H1 (cell line): ENCODE data around the gene TELO2. TPM values are rescaled to one million over a fixed set of nuclear protein-coding genes. Genes with fewer than 3 reads are reported as not detected.

Experiments used
- SRF ChIP-seq: IDR thresholded peaks from 2 replicates; pipeline ENCODE4 v1.6.1; 2011; ENCODE audit warnings: mild to moderate bottlenecking, low read depth, low read length, moderate library complexity
- polyA plus RNA-seq, 7 experiments: library from polyadenylated mRNA; depleted of rRNA in 3 of 7; stranded (reverse) in 5 of 7; unstranded in 2 of 7; fragments of >200 nt in 5 of 7; fragments of 200-250 nt in 2 of 7; gene quantifications; 1 replicate in 5 of 7; 2 replicates in 1 of 7; 4 replicates in 1 of 7; pipeline versions ENCODE4 v1.2.1 to v1.2.3, GENCODE V29; 2011 to 2013; ENCODE audit warnings: missing spikeins in 2 of 7, mixed read lengths in 2 of 7
- total RNA-seq: library from RNA; stranded (reverse); fragmentation: NEBNext Ultra II Directional; extraction: Animal tissue kit (Norgen Biotek cat#: 25700); gene quantifications from 2 replicates; pipeline ENCODE4 v1.2.1, GENCODE V29; 2021
- TF ChIP-seq, protein P1 (sequence below): IDR thresholded peaks from 2 replicates; pipeline ENCODE4 v1.6.1; 2012; ENCODE audit warnings: low read length, inconsistent platforms
- TF ChIP-seq, protein P2 (sequence below): fragments of 300-600 bp; sonication (generic); IDR thresholded peaks from 2 replicates; pipeline ENCODE4 v1.7.1; 2012; ENCODE audit warnings: low read length, moderate library complexity, mild to moderate bottlenecking, inconsistent platforms; ENCODE audit not compliant: insufficient replicate concordance

Gene TELO2
- total and polyA plus RNA-seq, 2 of the 8 experiments (the other 6 are each of a cell fraction or from before 2014, with no cell fraction given) = 39.3 to 64.8 TPM

DNA sequence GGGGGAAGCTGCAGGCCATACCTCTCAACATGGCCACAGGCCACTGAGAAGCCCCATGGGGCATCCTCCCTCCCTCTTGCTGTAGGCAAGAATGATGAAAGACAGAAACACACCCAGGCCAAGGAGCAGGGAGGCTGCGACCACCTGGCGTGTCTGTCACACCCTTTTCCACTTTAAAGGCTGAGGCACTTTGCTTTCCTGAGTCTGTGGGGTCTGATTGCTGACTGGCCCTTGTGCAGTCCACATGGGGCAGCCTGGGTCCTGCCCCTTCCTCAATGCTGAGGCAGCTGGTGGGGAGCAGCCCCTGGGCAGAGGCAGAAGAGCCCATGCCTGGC is 49.0 kb downstream of the TELO2 start (continued):
- TF ChIP-seq, protein P1, sequence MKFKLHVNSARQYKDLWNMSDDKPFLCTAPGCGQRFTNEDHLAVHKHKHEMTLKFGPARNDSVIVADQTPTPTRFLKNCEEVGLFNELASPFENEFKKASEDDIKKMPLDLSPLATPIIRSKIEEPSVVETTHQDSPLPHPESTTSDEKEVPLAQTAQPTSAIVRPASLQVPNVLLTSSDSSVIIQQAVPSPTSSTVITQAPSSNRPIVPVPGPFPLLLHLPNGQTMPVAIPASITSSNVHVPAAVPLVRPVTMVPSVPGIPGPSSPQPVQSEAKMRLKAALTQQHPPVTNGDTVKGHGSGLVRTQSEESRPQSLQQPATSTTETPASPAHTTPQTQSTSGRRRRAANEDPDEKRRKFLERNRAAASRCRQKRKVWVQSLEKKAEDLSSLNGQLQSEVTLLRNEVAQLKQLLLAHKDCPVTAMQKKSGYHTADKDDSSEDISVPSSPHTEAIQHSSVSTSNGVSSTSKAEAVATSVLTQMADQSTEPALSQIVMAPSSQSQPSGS = no peak
- TF ChIP-seq, protein P2, sequence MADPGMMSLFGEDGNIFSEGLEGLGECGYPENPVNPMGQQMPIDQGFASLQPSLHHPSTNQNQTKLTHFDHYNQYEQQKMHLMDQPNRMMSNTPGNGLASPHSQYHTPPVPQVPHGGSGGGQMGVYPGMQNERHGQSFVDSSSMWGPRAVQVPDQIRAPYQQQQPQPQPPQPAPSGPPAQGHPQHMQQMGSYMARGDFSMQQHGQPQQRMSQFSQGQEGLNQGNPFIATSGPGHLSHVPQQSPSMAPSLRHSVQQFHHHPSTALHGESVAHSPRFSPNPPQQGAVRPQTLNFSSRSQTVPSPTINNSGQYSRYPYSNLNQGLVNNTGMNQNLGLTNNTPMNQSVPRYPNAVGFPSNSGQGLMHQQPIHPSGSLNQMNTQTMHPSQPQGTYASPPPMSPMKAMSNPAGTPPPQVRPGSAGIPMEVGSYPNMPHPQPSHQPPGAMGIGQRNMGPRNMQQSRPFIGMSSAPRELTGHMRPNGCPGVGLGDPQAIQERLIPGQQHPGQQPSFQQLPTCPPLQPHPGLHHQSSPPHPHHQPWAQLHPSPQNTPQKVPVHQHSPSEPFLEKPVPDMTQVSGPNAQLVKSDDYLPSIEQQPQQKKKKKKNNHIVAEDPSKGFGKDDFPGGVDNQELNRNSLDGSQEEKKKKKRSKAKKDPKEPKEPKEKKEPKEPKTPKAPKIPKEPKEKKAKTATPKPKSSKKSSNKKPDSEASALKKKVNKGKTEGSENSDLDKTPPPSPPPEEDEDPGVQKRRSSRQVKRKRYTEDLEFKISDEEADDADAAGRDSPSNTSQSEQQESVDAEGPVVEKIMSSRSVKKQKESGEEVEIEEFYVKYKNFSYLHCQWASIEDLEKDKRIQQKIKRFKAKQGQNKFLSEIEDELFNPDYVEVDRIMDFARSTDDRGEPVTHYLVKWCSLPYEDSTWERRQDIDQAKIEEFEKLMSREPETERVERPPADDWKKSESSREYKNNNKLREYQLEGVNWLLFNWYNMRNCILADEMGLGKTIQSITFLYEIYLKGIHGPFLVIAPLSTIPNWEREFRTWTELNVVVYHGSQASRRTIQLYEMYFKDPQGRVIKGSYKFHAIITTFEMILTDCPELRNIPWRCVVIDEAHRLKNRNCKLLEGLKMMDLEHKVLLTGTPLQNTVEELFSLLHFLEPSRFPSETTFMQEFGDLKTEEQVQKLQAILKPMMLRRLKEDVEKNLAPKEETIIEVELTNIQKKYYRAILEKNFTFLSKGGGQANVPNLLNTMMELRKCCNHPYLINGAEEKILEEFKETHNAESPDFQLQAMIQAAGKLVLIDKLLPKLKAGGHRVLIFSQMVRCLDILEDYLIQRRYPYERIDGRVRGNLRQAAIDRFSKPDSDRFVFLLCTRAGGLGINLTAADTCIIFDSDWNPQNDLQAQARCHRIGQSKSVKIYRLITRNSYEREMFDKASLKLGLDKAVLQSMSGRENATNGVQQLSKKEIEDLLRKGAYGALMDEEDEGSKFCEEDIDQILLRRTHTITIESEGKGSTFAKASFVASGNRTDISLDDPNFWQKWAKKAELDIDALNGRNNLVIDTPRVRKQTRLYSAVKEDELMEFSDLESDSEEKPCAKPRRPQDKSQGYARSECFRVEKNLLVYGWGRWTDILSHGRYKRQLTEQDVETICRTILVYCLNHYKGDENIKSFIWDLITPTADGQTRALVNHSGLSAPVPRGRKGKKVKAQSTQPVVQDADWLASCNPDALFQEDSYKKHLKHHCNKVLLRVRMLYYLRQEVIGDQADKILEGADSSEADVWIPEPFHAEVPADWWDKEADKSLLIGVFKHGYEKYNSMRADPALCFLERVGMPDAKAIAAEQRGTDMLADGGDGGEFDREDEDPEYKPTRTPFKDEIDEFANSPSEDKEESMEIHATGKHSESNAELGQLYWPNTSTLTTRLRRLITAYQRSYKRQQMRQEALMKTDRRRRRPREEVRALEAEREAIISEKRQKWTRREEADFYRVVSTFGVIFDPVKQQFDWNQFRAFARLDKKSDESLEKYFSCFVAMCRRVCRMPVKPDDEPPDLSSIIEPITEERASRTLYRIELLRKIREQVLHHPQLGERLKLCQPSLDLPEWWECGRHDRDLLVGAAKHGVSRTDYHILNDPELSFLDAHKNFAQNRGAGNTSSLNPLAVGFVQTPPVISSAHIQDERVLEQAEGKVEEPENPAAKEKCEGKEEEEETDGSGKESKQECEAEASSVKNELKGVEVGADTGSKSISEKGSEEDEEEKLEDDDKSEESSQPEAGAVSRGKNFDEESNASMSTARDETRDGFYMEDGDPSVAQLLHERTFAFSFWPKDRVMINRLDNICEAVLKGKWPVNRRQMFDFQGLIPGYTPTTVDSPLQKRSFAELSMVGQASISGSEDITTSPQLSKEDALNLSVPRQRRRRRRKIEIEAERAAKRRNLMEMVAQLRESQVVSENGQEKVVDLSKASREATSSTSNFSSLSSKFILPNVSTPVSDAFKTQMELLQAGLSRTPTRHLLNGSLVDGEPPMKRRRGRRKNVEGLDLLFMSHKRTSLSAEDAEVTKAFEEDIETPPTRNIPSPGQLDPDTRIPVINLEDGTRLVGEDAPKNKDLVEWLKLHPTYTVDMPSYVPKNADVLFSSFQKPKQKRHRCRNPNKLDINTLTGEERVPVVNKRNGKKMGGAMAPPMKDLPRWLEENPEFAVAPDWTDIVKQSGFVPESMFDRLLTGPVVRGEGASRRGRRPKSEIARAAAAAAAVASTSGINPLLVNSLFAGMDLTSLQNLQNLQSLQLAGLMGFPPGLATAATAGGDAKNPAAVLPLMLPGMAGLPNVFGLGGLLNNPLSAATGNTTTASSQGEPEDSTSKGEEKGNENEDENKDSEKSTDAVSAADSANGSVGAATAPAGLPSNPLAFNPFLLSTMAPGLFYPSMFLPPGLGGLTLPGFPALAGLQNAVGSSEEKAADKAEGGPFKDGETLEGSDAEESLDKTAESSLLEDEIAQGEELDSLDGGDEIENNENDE = no peak
- TF ChIP-seq SRF = no peak
